Natural killer cell (primary cell): ENCODE data around the gene DDN. TPM values are rescaled to one million over a fixed set of nuclear protein-coding genes. Genes with fewer than 3 reads are reported as not detected.
A peak's percentile ranks its signal among the peaks of the same experiment; 100 is the strongest.

ENCODE experiments used
- ATAC-seq, 3 donors: fragments of 150-1000 bp in 2 of 3; fragments of 200-7000 bp in 1 of 3; cut with Tn5 transposase; 1 replicate in 1 of 3; 2 replicates in 2 of 3; pipeline ENCODE4 v1.10.0; 2021; ENCODE audit warnings: mild to moderate bottlenecking in 2 of 3, moderate library complexity in 2 of 3
- DNase-seq, 2 donors: peaks; one replicate each; pipeline versions ENCODE4 v3.0.0 to v3.0.0-alpha.2; 2013 to 2021; ENCODE audit warnings: mixed read lengths in 1 of 2
- H3K27ac ChIP-seq: one replicate; pipeline ENCODE4 v1.5.1; 2013; ENCODE audit warnings: mild to moderate bottlenecking, low read length
- H3K27me3 ChIP-seq: one replicate; pipeline ENCODE4 v1.6.1; 2013; ENCODE audit warnings: low read length; ENCODE audit not compliant: control insufficient read depth, insufficient read depth
- H3K36me3 ChIP-seq: one replicate; pipeline ENCODE4 v1.6.1; 2013; ENCODE audit warnings: low read length; ENCODE audit not compliant: control insufficient read depth, insufficient read depth
- H3K4me1 ChIP-seq: one replicate; pipeline ENCODE4 v1.6.1; 2013; ENCODE audit warnings: low read length; ENCODE audit not compliant: control insufficient read depth, insufficient read depth
- H3K4me3 ChIP-seq: one replicate; pipeline ENCODE4 v1.5.1; 2013; ENCODE audit warnings: low read length
- H3K9me3 ChIP-seq: one replicate; pipeline ENCODE4 v1.6.1; 2013; ENCODE audit warnings: low read length; ENCODE audit not compliant: control insufficient read depth, insufficient read depth
- H3K27ac Mint-ChIP-seq, 2 donors: one replicate each; pipeline ENCODE4 v1.8.0; 2022; ENCODE audit warnings: mild to moderate bottlenecking in 2 of 2, mixed read lengths in 2 of 2, moderate library complexity in 1 of 2
- H3K27me3 Mint-ChIP-seq, 2 donors: one replicate each; pipeline ENCODE4 v1.8.0; 2022; ENCODE audit warnings: low read depth in 2 of 2, mixed read lengths in 2 of 2
- H3K36me3 Mint-ChIP-seq: one replicate; pipeline ENCODE4 v1.8.0; 2022; ENCODE audit warnings: mixed read lengths
- H3K4me1 Mint-ChIP-seq, 2 donors: one replicate each; pipeline ENCODE4 v1.8.0; 2022; ENCODE audit warnings: mixed read lengths in 2 of 2
- H3K4me3 Mint-ChIP-seq: one replicate; pipeline ENCODE4 v1.8.0; 2022; ENCODE audit warnings: mild to moderate bottlenecking, moderate library complexity, mixed read lengths
- H3K9me3 Mint-ChIP-seq, 2 donors: one replicate each; pipeline ENCODE4 v1.8.0; 2022; ENCODE audit warnings: mixed read lengths in 2 of 2
- CTCF ChIP-seq: fragments of 200-600 bp; IDR thresholded peaks from one replicate; pipeline ENCODE4 v1.8.0; 2022; ENCODE audit warnings: antibody characterized with exemption
- WGBS: methylation state at CpG from one replicate; pipeline ENCODE4 v1.1.7; 2013; ENCODE audit warnings: missing lambda C conversion rate; ENCODE audit not compliant: insufficient coverage; 5-methylcytosine and 5-hydroxymethylcytosine counted together
- intact Hi-C: fragments of 100-400 bp; cut with micrococcal nuclease; formaldehyde crosslinking; loops from one replicate; pipeline ENCODE4 v1.14.2; 2022
- total RNA-seq, 4 donors: library from RNA; stranded (reverse); fragments of 120-200 nt in 1 of 4; gene quantifications; one replicate each; pipeline versions ENCODE4 v1.2.3 to v1.2.4, GENCODE V29; 2013 to 2022

Gene DDN
- total RNA-seq, 3 donors from 2014 or later (not counting 1 experiment from before 2014, with no cell fraction given), result 1.1 to 3.4 (median 1.4) TPM

GRCh38 chr12:49039421-49040363 is 40.5 kb upstream of the DDN start:
- Histone ChIP-seq H3K9me3 (no peaks in the 10 kb centered on the region), H3K4me3 (no peak overlapping the region), H3K4me1 (no peaks in the 10 kb centered on the region), H3K27me3 (no peaks in the 10 kb centered on the region), H3K27ac (no peak overlapping the region), H3K36me3 (peaks cover 86% of the 10 kb centered on the region)
- ATAC-seq, result no peak
- H3K4me1 Mint-ChIP-seq, result peaks cover 6 to 15% of the 10 kb centered on the region in 2 donors
- H3K36me3 Mint-ChIP-seq, result peaks cover 14% of the 10 kb centered on the region
- WGBS, result 96% methylated on average over 30 of the region's 30 CpGs
- no peak for TF ChIP-seq CTCF
- no peaks in the 10 kb centered on the region for H3K27me3 Mint-ChIP-seq
- intact Hi-C loops, result loop anchor here (5.0 kb wide), 1 partner anchor 42 kb away; the partner anchor contains the start of gene DDN
- H3K27ac Mint-ChIP-seq, result peak overlapping the region in 1 of 2 donors; percentile 58
- H3K9me3 Mint-ChIP-seq, result no peaks in the 10 kb centered on the region
- DNase-seq, result no peak
- H3K4me3 Mint-ChIP-seq, result no peak overlapping the region

GRCh38 chr12:49038291-49038955 is 39.2 kb upstream of the DDN start:
- ATAC-seq, result no peak
- no peak overlapping the region for H3K27ac ChIP-seq
- TF ChIP-seq CTCF, result no peak
- no peaks in the 10 kb centered on the region for H3K27me3 ChIP-seq
- no peaks in the 10 kb centered on the region for H3K9me3 Mint-ChIP-seq
- H3K9me3 ChIP-seq, result no peaks in the 10 kb centered on the region
- H3K4me1 Mint-ChIP-seq, result peaks cover 0 to 2% of the 10 kb centered on the region in 2 donors
- H3K27ac Mint-ChIP-seq, result no peak overlapping the region
- H3K36me3 Mint-ChIP-seq, result peaks cover 7% of the 10 kb centered on the region
- 98% methylated on average over 20 of the region's 20 CpGs for whole genome bisulfite sequencing
- H3K36me3 ChIP-seq, result peaks cover 85% of the 10 kb centered on the region
- no peak overlapping the region for H3K4me3 ChIP-seq
- H3K4me3 Mint-ChIP-seq, result no peak overlapping the region
- H3K27me3 Mint-ChIP-seq, result no peaks in the 10 kb centered on the region
- no peaks in the 10 kb centered on the region for H3K4me1 ChIP-seq
- intact Hi-C loops, result no loop called here
- no peak for DNase-seq

GRCh38 chr12:49037947-49038237 is 38.7 kb upstream of the DDN start:
- TF ChIP-seq CTCF, result no peak
- no peak for DNase-seq
- Mint-ChIP-seq H3K27me3 (no peaks in the 10 kb centered on the region), H3K9me3 (no peaks in the 10 kb centered on the region), H3K36me3 (peaks cover 2% of the 10 kb centered on the region), H3K4me3 (no peak overlapping the region), H3K27ac (no peak overlapping the region), H3K4me1 (no peaks in the 10 kb centered on the region)
- no peaks in the 10 kb centered on the region for H3K9me3 ChIP-seq
- H3K27me3 ChIP-seq, result no peaks in the 10 kb centered on the region
- 95% methylated on average over 7 of the region's 7 CpGs for WGBS
- H3K36me3 ChIP-seq, result peaks cover 84% of the 10 kb centered on the region
- no peak overlapping the region for H3K27ac ChIP-seq
- no peak overlapping the region for H3K4me3 ChIP-seq
- intact Hi-C loops, result no loop called here
- no peaks in the 10 kb centered on the region for H3K4me1 ChIP-seq
- ATAC-seq, result no peak
